Thyroid gland (tissue), 4 donors: ENCODE results near the gene SERPINA4. TPM values are rescaled to one million over a fixed set of nuclear protein-coding genes. Genes with fewer than 3 reads are reported as not detected.

Source experiments
- DNase-seq, 2 donors: peaks; one replicate each; pipeline ENCODE4 v3.0.0-alpha.2; 2019
- H3K27ac ChIP-seq, 3 donors: fragments of 200-600 bp; sonication (generic); 1 replicate in 2 of 3; 2 replicates in 1 of 3; pipeline ENCODE4 v1.5.1; 2016 to 2019; ENCODE audit warnings: mild to moderate bottlenecking in 1 of 3, moderate library complexity in 1 of 3
- H3K27me3 ChIP-seq: fragments of 200-600 bp; sonication (generic); one replicate; pipeline ENCODE4 v1.5.1; 2019
- H3K36me3 ChIP-seq, 2 donors: fragments of 200-600 bp; sonication (generic); one replicate each; pipeline ENCODE4 v1.5.1; 2016 to 2019
- H3K4me1 ChIP-seq, 2 donors: fragments of 200-600 bp; sonication (generic); one replicate each; pipeline ENCODE4 v1.5.1; 2017 to 2019
- H3K4me3 ChIP-seq, 3 donors: fragments of 200-600 bp; sonication (generic); replicated peaks in 1 of 3; 1 replicate in 2 of 3; 2 replicates in 1 of 3; pipeline ENCODE4 v1.5.1; 2016; ENCODE audit warnings: mild to moderate bottlenecking in 1 of 3
- H3K9me3 ChIP-seq: fragments of 200-600 bp; sonication (generic); one replicate; pipeline ENCODE4 v1.5.1; 2017
- CTCF ChIP-seq, 6 experiments: fragments of 200-600 bp in 3 of 6; fragments of 450-650 bp in 3 of 6; sonication (generic) in 3 of 6; IDR thresholded peaks; one replicate each; pipeline ENCODE4 v1.5.1; 2016 to 2019; ENCODE audit warnings: antibody characterized with exemption in 6 of 6, mild to moderate bottlenecking in 2 of 6, inconsistent platforms in 1 of 6, moderate library complexity in 1 of 6
- POLR2A ChIP-seq, 2 donors: fragments of 450-650 bp; IDR thresholded peaks; one replicate each; pipeline ENCODE4 v1.6.1; 2017; ENCODE audit warnings: antibody characterized with exemption in 2 of 2, mild to moderate bottlenecking in 2 of 2, moderate library complexity in 1 of 2
- WGBS, 2 donors: methylation state at CpG; one replicate each; pipeline ENCODE4 v1.1.5; 2017; 5-methylcytosine and 5-hydroxymethylcytosine counted together
- intact Hi-C: fragments of 100-400 bp; cut with DNase I; formaldehyde crosslinking; loops from one replicate; pipeline ENCODE4 v1.15.1; 2023
- total RNA-seq, 4 donors: library from RNA; depleted of rRNA; stranded (reverse); fragments of >200 nt; gene quantifications; one replicate each; pipeline ENCODE4 v1.2.3, GENCODE V29; 2016

Gene SERPINA4
- total RNA-seq, 4 donors from 2014 or later = not detected

GRCh38 chr14:94613720-94614644 is 52.7 kb downstream of the SERPINA4 start:
- WGBS, 2 donors = 87 to 92% methylated on average over 19 to 20 of the region's 20 CpGs
- TF ChIP-seq POLR2A (IDR thresholded peaks at IDR 0.05) = no peak
- TF ChIP-seq CTCF (IDR thresholded peaks at IDR 0.05) = no peak
- Histone ChIP-seq H3K27me3 (no peaks in the 10 kb centered on the region), H3K4me3 (no peak overlapping the region), H3K36me3 (no peaks in the 10 kb centered on the region), H3K9me3 (no peaks in the 10 kb centered on the region), H3K4me1 (no peaks in the 10 kb centered on the region), H3K27ac (no peak overlapping the region)
- intact Hi-C loops = no loop called here
- DNase-seq = no peak

- no peak for DNase-seq
- no peak for TF ChIP-seq POLR2A (IDR thresholded peaks at IDR 0.05)
- no peak for TF ChIP-seq CTCF (IDR thresholded peaks at IDR 0.05)
- WGBS, 2 donors = 92 to 96% methylated on average over 7 of the region's 7 CpGs
- Histone ChIP-seq H3K27ac (no peak overlapping the region), H3K27me3 (no peaks in the 10 kb centered on the region), H3K36me3 (no peaks in the 10 kb centered on the region), H3K4me1 (no peaks in the 10 kb centered on the region), H3K9me3 (no peaks in the 10 kb centered on the region), H3K4me3 (no peak overlapping the region)
- intact Hi-C loops = no loop called here
Observed at GRCh38 chr14:94614802-94615201, 53.6 kb downstream of the SERPINA4 start.

GRCh38 chr14:94615254-94615653 is 54.0 kb downstream of the SERPINA4 start:
- Histone ChIP-seq H3K4me1 (no peaks in the 10 kb centered on the region), H3K27ac (no peak overlapping the region), H3K4me3 (no peak overlapping the region), H3K9me3 (no peaks in the 10 kb centered on the region), H3K36me3 (no peaks in the 10 kb centered on the region), H3K27me3 (no peaks in the 10 kb centered on the region)
- no peak for DNase-seq
- TF ChIP-seq POLR2A (IDR thresholded peaks at IDR 0.05) (no peak), CTCF (IDR thresholded peaks at IDR 0.05) (no peak)
- intact Hi-C loops = no loop called here
- 55 to 100% methylated on average over 1 to 3 of the region's 3 CpGs for WGBS, 2 donors

GRCh38 chr14:94615823-94616570 is 54.8 kb downstream of the SERPINA4 start:
- Histone ChIP-seq H3K4me1 (no peaks in the 10 kb centered on the region), H3K27ac (no peak overlapping the region), H3K27me3 (no peaks in the 10 kb centered on the region), H3K4me3 (no peak overlapping the region), H3K36me3 (no peaks in the 10 kb centered on the region), H3K9me3 (no peaks in the 10 kb centered on the region)
- WGBS, 2 donors = 90 to 91% methylated on average over 8 of the region's 8 CpGs
- no peak for TF ChIP-seq CTCF (IDR thresholded peaks at IDR 0.05)
- no peak for TF ChIP-seq POLR2A (IDR thresholded peaks at IDR 0.05)
- no peak for DNase-seq
- intact Hi-C loops = no loop called here
